Islet of Langerhans (tissue), 1 donor: ENCODE results near the gene ANKRD39.
A peak's percentile ranks its signal among the peaks of the same experiment; 100 is the strongest.

Source experiments
- FAIRE-seq: peaks from one replicate; lab custom pipeline; 2011; peaks lifted over from hg19 to GRCh38; lab: Jason Lieb, UNC

The ANKRD39 gene

GRCh38 chr2:96853321-96853720 lies 4.5 kb downstream of the ANKRD39 start:
- FAIRE-seq, result no peak

GRCh38 chr2:96852667-96853066 lies 5.1 kb downstream of the ANKRD39 start:
- FAIRE-seq, result no peak

DNA sequence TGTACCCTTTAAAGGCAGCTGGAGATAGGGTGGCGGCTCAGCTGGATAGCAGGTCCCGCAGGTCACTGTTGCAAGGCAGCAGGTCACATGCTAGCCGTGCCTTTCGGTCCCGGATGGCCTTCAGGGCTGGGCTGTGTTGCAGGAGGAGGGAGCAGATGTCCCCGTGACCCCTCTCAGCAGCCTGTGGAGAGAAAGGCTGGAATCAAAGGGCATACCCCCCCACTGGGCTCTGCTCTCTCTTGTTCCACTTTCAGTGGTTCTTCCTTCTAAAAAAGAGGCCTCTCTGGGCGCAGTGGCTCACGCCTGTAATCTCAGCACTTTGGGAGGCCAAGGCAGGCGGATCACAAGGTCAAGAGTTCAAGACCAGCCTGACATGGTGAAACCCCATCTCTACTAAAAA lies 9.6 kb downstream of the ANKRD39 start:
- no peak for FAIRE-seq

DNA sequence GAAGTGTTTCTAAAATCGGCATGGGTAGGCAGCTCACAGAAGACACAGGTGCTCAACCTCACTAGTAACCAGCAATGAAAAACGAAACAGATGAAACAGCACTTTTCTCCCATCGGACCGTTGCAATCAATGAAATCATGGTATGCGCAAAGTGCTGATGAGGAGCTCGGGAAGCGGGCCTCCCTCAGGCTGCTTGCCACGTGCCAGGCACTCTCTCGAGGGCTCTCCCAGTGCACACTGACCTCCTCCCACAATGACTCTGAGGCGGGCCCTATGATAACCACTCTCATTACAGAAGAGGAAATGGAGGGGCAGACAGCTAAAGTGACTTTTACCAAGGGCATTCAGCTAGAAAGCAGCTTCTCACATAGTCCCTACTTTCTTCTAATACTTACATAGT lies 10.2 kb downstream of the ANKRD39 start:
- FAIRE-seq, result no peak

GRCh38 chr2:96846825-96847224 lies 11.0 kb downstream of the ANKRD39 start:
- FAIRE-seq, result no peak

GRCh38 chr2:96844405-96844808 lies 13.4 kb downstream of the ANKRD39 start:
- FAIRE-seq, result no peak

DNA sequence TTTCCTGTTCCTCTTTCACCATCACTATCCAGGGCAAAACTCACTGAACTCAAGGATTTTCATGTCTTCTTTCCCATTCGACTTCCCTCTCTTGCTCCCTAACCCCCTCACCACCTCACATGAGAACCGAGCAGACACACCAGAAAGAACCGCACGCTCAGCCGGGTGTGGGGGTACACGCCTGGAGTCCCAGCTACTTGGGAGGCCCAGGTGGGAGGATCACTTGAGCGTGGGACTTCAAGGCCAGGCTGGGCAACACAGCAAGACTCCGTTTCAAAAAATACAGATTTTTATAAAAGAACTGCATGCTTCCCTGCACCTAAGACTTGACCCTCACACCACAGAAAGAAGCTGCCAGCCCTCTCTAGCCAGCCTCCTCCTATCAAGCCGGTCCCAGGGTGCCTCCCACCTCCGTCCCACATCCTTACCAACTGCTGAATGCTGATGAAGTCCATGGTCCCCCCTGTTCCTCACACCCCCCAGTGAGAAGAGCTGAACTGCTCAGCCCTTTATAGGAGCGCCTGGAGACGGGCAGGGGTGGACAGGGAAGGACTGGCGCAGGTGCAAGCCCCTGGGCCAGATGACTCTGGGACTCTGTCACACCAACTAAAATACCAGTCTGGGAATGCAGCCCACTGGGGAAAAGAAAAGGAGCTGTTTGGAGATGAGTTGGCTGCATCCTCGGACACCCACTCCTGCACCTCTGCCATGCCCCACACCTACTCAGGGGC lies 14.1 kb downstream of the ANKRD39 start, which contains the start of gene ANKRD23:
Gene ANKRD23 (minus strand): TSS at position 484 of the 731 bp plus-strand sequence. CDS start 29 bp downstream, at position 455.
- no peak for FAIRE-seq

DNA sequence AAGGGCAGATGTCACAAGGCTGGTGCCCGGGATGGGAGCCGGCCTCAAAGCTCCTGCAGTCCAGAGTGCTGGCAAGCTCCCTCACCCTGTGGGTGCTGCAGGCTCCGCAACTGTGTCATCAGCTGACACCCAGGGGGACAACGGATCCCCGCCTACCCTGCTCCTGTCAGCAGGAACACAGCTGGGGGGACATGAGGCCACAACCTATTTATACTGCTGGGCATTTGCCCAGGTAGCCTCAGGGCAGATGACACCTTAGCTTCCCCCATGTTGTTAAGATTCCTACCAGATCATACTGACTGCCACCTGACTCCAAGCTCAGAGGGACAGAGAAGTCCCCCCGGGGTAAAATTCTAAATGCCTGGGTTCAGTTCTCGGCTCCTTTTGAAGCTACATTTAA lies 15.2 kb downstream of the ANKRD39 start:
- FAIRE-seq, result peak; percentile 89

DNA sequence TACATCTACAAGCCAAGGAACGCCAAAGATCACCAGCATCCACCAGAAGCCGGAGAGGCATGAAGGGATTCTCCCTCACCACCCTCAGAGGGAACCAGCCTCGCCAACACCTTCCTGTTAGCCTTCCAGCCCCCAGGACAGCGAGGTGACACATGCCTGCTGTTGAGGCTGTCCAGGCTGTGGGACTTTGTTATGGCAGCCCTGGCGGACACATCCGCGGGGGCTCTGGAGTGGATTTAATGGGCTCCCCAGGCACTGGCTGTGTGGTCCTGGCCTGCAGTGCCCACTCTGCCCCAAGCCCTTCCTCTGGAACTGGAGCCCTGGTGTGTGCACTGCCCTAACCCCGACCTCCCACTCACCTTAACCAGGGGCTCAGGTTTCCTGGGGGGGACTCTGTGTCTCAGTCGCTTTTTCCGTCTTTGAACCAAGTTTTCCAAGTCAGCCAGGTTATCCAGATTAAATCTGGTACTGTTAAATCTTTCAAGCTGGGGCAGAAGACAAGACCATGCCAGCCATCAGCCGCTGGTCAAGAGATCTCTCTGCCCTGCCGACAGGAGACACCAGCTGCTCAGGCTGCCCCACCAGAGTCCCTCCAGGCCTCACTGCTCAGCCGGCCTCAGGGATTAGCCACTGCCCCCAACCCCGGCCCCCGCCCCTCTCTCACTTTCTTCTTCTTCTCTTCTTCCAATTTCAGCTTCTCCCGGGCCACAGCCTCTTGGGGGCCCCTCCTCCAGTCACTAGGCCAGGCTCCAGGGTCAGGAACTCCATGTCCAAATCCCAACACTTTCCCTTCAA lies 15.9 kb downstream of the ANKRD39 start:
- no peak for FAIRE-seq

GRCh38 chr2:96839875-96840850 lies 17.7 kb downstream of the ANKRD39 start:
- no peak for FAIRE-seq

DNA sequence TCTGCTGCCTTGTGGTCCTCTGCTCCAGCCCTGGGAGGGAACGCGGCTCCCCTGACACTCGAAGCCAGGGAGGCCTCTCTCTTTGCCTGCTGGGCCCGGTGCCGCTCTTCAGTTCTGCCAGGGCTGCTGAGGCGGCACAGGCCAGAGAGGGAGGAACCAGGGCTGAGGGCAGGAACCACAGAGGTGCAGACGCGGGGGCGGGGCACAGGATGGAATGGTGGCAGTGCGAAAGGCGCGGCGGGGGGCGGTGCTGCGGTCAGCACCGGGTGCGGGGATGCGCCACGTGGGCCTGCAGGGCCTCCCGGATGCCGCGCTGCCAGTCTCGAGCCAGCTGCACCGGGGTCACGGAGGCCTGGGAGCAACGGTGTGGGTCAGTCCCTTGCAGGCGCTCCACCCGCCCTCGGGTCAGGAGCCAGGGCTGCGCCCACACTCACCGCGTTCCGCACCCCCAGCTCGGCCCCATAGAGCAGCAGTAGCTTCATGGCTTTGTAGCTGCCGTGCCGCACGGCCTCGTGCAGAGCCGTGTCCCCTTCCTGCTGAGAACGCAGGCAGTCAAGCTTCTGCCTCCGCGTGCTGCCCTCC lies 18.4 kb downstream of the ANKRD39 start:
- no peak for FAIRE-seq

GRCh38 chr2:96838345-96839292 lies 19.2 kb downstream of the ANKRD39 start:
- no peak for FAIRE-seq

- FAIRE-seq, result no peak
Measured at GRCh38 chr2:96837575-96837974, 20.2 kb downstream of the ANKRD39 start.

GRCh38 chr2:96835830-96836229 lies 22.0 kb downstream of the ANKRD39 start:
- FAIRE-seq, result no peak

GRCh38 chr2:96832754-96833507 lies 24.9 kb downstream of the ANKRD39 start:
- FAIRE-seq, result no peak

GRCh38 chr2:96832408-96832753 lies 25.4 kb downstream of the ANKRD39 start:
- FAIRE-seq, result no peak

- no peak for FAIRE-seq
Measured at GRCh38 chr2:96831679-96832078, 26.1 kb downstream of the ANKRD39 start.

- no peak for FAIRE-seq
Measured at GRCh38 chr2:96830044-96830562, 27.7 kb downstream of the ANKRD39 start.

DNA sequence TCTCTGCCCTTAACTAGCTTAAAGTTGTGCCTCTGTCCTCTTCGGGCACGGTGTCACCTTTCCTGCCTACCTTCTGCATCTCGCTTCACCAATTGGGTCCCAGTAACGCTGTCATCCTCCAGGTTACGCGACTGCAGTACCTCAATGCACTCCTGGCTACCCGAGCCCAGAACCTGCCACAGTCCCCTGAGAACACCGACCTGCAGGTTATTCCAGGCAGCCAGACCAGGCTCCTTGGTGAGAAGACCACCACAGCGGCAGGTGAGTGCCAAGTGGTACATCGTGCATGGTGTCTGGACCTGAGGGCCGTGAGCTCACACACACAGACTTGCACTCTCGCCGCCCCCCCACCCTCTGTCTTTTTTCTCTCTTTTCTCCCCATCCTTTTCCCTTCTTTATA lies 28.9 kb downstream of the ANKRD39 start:
- FAIRE-seq, result no peak

- no peak for FAIRE-seq
Measured at GRCh38 chr2:96828436-96828835, 29.4 kb downstream of the ANKRD39 start.
